NOMO-1 treated with DMSO at 0.1 percent for 48 hours (cell line): ENCODE results near the gene OTOS.

Experiments used
- DNase-seq: peaks from one replicate; lab custom pipeline; 2025; ENCODE audit not compliant: unreplicated experiment; lab: John Stamatoyannopoulos, UW

The OTOS gene

DNA sequence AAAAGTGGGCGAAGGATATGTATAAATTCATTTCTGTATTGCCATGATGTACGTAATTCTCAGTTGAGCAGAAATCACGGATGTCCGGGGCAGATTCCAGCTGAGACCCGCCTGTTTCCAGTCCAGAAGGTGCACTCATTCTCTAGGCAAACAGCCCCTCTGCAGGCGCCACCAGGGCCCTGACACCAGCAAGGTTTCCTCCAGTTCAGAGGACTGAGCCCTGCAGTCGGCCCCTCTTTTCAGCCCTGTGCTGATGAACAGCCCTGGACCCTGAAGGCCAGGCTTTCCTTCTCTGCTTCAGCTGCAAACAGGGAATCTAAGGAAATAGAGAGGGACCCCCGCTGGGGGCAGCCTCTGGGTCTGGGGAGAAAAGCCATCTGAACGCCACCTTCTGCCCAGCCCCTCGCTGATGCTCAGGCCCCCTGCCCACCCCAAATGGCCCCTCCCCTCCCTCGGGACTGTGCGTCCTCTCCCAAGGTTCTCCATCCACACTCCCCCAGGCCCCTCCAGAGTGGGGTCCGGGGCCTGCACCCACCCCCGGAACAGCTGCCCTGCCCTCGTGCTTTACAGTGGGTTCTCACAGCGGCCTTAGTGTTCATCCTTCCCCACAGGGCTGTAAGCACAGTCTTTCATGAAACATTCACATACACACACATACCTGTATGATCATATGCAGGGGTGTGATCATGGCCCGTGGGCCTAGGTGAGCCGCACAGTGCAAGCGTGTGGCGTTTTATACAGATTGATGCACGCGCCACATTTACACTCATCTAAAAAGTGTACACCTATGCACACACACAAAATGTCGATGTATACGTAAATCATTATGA, 16.4 kb downstream of the OTOS start:
- DNase-seq: no peak

GRCh38 chr2:240121675-240122074, 18.8 kb downstream of the OTOS start:
- DNase-seq: no peak

- DNase-seq: no peak
Observed at GRCh38 chr2:240121190-240121589, 19.3 kb downstream of the OTOS start.

DNA sequence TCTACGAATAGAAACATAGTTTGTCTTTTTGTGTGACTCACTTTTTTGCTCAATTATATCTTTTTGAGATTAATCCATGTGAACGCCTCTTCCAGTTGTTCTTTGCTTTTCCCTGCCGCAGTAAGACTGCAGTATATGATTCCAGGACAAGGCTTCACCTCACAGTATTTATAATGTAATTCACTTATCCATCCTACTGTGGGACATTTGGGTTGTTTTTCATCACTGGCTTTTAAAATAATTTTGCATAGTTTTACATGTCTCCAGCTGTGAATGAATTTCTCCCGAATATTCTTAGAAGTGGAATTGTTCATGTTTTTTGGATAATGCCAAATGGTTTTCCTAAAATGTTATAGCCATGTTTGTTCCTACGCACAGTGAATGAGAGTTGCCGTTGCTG, 26.2 kb downstream of the OTOS start:
- DNase-seq: no peak

DNA sequence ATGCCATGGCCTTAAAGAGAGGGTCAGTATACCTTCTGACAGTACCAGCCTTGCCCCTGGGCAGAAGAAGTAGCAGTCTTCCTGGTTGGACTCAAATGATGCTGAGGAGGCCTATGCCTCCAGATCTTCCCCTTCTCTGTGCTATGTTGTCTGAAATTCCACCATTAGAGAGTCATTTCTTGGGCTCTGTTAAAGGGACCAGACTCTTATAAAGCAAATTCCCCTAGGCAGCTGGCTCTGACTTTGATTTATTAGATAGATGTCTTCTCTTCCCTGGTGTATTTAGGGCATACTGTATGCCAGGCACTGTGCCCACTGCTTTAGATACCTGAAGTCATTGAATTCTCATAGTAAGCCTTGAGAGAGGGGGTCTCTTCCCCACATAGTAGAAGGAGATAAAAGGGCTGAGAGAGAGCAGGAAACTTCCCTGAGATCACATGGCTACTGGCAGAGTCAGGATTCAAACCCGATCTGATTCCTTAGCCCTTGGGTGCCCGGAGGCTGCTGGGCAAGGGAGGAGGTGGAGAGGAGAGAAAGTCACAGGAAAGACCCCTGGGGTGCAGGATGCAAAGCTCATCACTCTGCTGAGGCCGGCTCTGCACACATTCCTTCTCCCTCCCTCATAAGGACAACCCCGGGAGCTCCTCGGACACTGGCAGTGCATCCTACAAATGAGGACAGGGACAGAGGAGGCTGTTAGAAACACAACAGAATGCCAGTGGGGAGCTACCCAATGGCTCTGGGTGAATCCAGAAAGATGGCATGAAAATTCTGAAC, 27.4 kb downstream of the OTOS start:
- no peak for DNase-seq

DNA sequence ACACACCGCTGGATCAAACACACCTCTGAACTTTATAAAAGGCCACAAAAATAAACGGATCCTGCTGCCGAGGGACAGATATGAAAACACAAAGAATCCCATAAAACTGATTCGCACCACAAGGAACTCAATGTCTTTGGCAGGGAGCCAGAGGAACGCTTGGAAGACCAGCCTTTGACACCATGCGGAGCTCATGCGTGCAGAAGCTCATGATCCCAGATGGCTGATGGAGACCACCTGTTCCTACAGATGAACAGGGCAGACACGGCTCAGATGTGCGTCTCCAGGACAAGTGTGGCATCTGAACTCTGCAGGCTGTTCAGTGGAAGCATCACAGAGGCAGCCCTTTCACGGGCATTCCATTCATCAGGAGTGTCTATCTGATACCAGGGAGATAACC, 29.2 kb downstream of the OTOS start:
- DNase-seq: no peak

GRCh38 chr2:240109386-240109785, 31.1 kb downstream of the OTOS start:
- DNase-seq: no peak

GRCh38 chr2:240107477-240107796, 33.0 kb downstream of the OTOS start:
- no peak for DNase-seq

GRCh38 chr2:240106765-240107476, 33.5 kb downstream of the OTOS start:
- DNase-seq: no peak

- no peak for DNase-seq
Observed at GRCh38 chr2:240105982-240106381, 34.5 kb downstream of the OTOS start.

DNA sequence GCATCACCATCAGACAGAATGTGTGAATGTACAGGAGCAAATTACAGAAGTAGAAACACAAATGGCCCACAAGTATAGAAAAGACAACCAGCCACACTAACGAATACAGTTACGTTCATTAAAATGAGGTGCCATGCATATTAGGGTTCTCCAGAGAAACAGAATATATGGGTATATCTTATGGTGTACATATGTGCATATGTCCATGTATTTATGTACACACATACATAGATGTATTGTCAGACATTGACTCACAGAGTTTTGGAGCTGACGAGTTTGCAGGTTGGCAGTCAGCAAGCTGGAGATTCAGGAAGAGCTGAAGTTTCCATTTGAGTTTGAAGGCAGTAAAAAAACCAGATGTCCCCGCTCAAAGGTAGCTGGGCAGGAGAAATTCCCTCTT, 37.3 kb downstream of the OTOS start:
- DNase-seq: no peak

DNA sequence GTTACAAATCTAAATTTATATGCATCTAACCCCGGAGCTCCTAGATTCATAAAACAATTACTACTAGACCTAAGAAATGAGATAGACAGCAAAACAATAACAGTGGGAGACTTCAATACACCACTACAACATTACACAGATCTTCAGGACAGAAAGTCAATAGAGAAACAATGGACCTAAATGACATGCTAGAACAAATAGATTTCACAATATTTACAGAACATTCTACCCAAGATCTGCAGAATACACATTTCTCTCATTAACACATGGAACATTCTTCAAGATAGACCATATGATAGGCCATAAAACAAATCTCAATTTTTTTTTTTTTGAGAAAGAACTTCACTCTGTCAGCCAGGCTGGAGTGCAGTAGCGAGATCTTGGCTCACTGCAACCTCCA, 42.1 kb downstream of the OTOS start:
- DNase-seq: no peak

DNA sequence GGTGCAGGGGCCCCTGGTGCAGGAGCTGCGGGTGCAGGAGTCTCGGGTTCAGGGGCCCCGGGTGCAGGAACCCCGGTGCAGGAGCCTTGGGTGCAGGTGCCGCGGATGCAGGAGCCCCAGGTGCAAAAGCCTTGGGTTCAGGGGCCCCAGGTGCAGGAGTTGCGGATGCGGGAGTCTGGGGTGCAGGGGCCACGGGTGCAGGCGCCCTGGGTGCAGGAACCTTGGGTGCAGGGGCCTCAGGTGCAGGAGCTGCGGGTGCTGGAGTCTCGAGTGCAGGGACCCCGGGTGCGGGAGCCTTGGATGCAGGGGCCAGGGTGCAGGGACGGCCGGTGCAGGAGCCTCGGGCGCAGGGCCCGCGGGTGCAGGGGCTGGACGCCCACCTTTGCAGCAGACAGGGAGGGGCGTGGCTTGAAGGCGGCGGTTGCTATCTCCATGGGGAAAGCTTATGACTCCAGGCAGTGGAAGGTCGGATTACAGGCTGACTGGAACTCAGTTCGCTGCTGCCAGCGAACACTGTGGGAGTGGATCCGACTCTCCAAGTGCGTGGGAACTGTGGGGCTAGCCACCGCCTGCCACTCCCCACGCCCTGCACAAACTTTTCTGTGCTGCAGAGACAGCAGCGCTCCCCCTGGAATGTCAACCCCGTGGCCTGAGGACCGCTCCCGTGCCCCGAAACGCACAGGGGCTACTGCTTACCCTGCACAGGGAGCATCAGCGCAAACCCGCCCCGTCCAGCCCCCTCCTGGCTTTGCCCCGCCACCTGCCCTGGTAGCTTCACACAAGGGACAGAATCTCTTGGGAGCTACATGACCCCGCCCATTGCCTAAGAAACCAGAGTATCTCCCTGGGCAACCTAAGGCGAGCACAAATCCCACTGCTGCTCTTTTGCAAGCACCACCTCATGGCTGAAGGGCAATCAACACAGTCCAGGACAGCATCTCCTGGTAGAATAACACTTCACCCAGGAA, 44.6 kb downstream of the OTOS start:
- no peak for DNase-seq

- DNase-seq: no peak
Observed at GRCh38 chr2:240089306-240089705, 51.2 kb downstream of the OTOS start.
